HG03175 (cell line): ENCODE results near the gene ANKLE1.

Experiments
- ATAC-seq: cut with Tn5 transposase; IDR thresholded peaks from one replicate; pipeline ENCODE4 v1.9.1; 2021; ENCODE audit warnings: mild to moderate bottlenecking, moderate library complexity; ENCODE audit not compliant: unreplicated experiment

ANKLE1 gene

GRCh38 chr19:17305216-17305516, 23.5 kb downstream of the ANKLE1 start:
- ATAC-seq: no peak

DNA sequence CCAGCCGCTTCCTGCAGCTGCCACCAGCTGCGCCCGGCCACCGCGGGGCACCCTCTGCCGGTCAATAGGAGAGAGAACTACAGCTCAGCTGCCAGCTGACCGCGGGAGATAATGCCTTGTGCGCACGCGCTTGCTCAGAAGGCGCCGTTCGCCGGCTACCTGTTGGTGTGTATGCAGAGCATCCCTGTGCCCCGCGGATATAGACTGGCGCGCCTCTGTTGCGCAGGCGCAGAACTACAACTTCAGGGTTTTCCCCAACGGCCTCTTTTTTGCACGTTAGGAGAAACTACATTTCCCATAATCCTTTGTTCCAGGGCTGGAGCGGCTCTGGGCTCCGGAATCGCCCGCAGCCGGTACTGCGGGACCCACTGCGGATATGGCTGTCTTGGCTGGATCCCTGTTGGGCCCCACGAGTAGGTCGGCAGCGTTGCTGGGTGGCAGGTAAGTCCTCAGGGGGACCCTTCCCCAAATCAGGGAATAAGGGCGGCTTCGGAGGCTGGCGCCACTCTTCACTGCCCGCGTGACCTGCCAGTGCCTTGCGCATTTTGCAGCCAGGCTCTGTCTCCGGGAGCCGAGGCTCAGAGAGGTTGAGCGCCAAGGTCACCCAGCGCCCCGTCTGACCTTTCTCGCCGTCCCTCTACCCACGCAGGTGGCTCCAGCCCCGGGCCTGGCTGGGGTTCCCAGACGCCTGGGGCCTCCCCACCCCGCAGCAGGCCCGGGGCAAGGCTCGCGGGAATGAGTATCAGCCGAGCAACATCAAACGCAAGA, 24.0 kb downstream of the ANKLE1 start, which contains the start of gene MRPL34:
Gene MRPL34, plus strand, starts transcription at position 356 of the 768 bp plus-strand sequence. Its CDS starts 21 bp downstream, at position 377.
- ATAC-seq: peak; percentile 71

DNA sequence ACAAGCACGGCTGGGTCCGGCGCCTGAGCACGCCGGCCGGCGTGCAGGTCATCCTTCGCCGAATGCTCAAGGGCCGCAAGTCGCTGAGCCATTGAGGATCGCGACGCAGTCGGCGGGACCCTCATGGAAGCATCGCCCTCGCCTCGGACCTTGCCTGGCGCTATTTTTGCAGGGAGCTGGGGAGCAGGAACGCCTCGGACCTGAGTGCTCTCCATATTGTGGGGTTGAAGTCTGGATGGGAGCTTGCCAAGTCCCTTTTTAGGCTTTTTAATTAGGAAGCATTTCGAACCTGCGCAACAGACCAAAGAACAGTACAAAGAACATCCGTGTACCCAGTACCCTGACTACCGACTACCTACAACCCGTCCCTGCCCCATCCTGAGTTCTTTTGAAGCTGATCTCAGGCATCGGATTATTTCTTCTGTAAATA, 24.6 kb downstream of the ANKLE1 start:
- ATAC-seq: no peak

DNA sequence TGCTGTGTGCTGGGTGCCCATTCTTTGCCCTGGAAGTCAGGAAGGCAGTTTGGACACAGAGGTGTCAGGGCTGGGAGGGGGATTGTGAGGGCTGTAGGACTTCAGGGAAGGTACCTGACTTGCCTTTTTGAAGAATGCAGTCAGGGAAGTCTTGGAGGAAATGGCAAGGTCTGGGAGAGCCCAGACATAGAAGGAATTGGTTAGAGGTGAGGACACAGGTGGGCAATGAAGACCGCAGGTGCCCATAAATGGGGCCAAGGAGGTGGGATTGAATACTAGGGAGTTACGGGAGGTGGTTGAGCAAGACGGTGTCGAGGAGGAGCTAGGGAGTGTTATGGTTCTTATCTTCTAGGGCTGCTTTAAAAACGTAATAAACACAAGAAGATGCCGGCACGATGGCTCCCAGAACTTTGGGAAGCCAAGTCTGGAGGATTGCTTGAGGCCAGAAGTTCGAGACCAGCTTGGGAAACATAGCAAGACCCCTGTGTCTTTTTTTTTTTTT, 26.2 kb downstream of the ANKLE1 start:
- no peak for ATAC-seq

GRCh38 chr19:17309198-17309964, 27.7 kb downstream of the ANKLE1 start, which contains the start of gene DDA1:
Gene DDA1, plus strand, starts transcription at chr19:17309563. Its CDS starts 92 bp downstream, at chr19:17309655.
- peak; percentile 64 for ATAC-seq

GRCh38 chr19:17309965-17310461, 28.3 kb downstream of the ANKLE1 start:
- ATAC-seq: no peak

- ATAC-seq: no peak
Observed at GRCh38 chr19:17311455-17312188, 29.9 kb downstream of the ANKLE1 start.

DNA sequence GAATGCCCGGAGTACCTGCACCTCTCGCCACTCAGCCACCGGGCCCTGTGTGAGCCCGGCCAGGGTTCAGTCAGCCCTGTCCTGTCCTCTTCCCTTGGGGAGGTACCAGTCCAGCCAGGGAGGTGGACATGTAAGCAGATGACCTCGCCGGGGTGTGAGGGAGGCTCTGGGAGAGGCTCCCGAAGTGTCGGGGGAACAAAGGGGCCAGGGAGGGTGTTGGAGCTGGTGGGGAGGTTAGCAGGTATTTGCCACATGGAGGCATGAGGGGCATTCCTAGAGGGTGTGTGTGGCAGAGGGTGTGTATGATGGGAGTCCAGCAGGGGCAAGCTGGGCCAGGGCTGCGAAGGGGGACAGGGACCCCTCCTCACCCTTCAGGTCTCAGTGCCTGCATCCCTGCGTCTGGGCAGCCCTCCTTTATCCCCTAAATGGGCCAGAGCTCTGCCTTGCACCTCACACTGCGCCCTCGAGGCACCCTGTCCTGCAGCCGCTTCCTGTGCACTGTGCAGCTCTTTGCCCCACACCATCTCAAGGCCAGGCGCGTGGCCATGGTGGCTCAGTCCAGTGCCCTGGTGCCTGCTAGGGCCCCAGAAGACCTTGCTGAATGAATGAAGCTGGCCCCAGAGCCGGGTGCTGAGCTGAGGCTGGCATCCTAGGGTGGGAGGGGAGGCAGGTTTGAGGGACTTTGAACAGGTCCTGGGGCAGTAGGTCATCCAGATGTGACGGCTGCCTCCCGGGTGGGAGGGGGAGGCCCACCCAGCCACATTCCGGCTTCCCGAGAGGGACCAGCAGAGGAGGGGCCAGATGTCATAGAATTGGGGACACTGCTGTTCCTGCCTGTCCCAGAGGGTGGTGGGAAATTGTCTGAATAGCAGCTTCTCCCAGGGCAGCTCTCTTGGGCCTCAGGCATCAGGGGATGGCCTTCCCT, 30.8 kb downstream of the ANKLE1 start:
- no peak for ATAC-seq

DNA sequence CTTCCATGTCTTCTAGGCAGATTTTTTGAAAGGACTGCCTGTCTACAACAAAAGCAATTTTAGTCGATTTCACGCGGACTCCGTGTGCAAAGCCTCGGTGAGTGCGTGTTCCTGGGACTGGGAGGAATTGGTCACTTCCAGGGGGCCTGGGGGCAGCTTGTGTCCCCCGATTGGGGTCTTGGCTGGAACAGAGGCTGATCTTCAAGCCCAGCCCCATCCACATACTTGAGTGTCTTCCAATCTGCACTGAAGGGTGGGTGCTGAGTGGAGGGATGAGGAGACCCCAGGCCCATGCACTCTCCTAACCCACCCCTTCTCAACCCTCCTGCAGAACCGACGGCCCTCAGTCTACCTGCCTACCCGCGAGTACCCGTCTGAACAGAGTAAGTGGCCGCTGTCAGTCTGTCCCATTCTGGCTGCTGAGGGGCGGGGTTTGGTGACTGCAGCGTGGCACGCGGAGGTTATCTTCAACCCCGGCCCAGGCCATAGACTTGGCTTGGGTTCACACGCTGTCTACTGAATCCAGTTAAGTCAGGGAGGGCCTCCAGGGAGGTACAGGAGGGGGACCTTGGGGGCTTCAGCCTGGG, 32.4 kb downstream of the ANKLE1 start:
- ATAC-seq: no peak

DNA sequence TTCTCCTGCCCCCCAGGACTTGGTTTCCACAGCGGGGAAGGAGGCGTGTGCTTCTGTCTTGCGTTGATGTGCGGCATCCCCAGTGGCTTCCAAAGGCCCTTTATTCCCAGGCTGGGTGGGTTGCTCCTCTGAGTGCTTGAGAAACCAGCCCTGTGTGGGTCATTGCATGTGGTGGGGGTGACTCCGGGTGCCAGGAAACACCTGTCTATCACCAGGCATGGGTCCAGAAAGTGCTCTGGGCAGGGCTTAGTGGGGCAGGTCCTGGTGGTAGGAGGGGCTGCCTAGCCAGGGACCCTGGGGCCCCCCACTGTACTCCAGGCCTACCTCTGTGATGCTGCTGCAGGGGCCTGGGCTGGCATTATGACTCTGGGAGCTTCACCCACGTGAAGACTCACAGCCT, 37.3 kb downstream of the ANKLE1 start:
- no peak for ATAC-seq

GRCh38 chr19:17319473-17320238, 38.0 kb downstream of the ANKLE1 start:
- ATAC-seq: no peak

DNA sequence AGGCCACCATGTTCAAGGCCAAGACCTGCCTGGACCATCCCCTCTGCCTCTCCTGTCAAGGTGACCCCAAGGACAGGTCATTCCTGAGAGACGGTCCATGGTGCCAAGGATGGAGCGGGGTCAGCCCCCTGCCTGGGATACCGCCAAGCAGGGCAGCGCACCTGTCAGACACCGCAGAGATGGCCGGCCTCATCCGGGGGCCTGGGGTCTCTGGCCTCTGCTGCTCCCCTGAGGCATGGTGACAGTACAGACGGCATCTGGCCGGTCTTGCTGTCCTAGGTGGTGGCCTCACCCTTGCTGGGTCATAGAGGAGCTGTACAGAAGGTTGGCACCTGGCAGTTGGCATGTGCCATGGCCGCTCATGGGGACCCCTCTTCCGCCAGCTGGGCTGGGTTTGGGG, 38.7 kb downstream of the ANKLE1 start:
- no peak for ATAC-seq

DNA sequence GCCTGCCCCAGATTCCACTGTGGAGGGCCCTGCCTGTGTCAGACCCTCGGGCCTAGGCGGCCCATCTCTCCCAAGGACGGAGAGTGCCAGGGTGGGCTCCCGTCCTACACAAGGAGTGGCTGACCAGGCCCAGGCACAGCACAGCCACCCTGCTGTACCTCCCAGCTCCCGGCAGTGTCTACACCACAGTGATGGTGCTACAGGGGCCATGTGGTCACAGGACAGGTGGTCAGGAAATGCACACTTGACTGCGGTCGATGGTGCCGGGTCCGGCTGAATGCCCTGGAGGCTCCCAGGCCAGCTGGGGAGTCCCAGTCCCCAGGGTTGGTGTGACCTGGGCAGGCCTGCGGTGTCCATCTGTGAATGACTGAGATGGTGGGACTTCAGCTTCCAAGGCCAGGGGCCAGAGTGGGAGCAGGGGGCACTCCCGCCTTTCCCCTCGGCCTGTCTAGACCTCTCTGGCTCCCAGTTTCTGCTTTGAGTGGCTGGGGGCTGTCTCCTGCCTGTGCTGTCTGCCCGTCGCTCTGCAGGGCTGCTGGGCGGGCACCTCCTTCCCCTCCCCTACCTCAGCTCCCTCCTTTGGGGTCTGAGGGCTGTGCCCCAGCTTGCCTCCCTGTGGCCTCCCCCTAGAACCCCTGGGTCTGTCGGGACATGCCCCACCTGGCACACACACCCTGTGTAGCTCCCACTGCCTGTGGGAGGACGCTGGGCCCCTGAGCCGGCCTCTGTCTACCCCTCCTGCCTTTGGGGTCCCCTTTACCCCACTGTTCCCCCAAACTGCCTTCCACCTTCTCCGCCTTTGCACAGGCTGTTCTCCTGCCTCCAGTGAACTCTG, 40.2 kb downstream of the ANKLE1 start:
- no peak for ATAC-seq

DNA sequence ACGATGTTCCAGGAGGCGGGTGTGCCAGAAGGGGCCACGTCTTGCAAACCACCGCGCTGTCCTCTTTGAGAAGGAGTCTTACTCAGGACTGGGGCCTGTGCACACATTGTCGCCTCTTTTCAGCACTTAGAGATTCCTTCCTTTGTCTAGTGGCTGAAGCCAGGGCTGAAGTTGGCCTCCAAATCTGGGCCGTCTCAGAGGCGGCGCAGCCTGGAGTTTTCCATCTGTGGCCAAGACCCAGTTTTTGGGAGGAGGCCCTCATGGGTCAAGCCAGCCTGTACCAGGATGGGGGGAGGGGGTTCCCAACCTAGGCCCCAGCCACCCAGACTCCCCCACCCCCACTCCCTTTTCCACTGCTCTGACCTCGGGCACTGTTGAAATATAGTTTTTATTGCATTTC, 41.2 kb downstream of the ANKLE1 start:
- ATAC-seq: no peak

- no peak for ATAC-seq
Observed at GRCh38 chr19:17323300-17323963, 41.7 kb downstream of the ANKLE1 start.

GRCh38 chr19:17323964-17324332, 42.2 kb downstream of the ANKLE1 start:
- ATAC-seq: no peak

DNA sequence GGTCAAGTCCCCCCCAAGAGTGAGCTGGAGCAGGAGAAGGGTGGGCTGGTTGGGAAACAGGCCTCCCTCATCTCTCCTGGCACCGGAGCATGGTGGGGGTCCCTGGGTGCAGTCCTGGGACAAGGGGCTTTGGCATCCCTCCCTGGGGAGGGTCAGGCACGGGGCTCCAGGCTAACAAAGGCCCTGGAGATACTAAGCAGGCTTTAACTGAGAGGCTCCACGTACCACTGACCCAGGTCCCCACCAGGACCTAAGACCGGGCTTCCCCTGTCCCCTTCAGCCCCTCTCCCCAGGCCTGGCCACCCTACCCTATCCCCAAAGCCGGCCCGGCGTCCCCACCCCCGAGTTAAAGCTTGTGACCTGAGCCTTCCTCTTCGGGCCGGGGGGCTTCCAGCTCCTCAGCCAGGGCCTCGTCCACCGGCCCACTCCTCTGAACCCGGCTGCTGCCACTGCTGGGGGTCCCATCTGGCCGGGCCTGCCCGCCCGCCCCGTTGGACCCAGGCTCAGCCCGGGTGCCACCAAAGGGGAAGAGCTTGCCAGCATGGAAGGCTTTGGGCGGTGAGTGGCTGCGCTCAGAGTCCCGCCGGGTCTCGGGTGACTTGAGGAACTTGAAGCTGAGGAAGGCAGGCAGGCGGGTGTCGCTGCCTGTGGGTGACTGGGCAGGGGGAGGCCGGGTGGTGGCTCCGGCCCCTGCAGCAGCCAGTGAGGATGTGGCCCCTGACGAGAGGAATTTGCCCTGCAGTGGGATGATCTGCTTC, 42.8 kb downstream of the ANKLE1 start:
- no peak for ATAC-seq
